Measurements from ENCODE around the gene CHRM4.

CHRM4 gene

GRCh38 chr11:46402957-46403902, 11.7 kb upstream of the CHRM4 start:
- DNase-seq, result no peak

- no peak for DNase-seq
Measured at GRCh38 chr11:46397526-46397925, 6.0 kb upstream of the CHRM4 start.

DNA sequence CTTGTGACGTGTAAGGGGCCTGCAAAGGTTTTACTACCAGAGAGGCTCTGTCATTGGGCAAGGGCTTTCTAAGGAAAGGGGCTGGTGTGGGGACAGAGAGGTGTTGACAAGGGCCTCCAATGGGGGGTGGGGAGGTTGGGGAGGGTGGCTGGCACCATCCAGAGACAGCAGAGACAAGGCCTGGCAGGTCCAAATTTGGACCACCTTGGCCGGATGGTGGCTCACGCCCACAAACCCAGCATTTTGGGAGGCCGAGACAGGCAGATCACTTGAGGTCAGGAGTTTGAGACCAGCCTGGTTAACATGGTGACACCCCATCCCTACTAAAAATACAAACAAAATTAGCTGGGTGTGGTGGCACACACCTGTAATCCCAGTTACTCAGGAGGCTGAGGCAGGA, 2.2 kb upstream of the CHRM4 start:
- no peak for DNase-seq

DNA sequence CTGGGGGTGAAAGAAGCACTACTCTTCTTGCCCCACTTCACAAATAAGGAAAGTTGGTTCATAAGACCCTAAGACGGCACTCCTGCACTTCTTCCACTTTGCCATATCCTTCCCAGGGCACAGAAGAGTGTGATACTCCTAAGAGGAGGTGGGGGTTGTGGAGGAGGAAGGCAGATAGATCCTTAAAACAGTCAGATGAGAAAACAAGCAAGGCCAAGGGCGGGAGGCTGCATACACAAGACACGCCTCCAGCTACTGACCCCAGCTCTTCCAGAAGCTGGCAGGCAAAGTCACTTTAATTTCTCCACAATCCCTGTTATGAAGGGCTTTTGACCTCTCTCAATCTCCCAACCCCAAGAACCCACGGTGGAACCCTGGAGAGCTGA, 1.6 kb upstream of the CHRM4 start:
- DNase-seq, result no peak

DNA sequence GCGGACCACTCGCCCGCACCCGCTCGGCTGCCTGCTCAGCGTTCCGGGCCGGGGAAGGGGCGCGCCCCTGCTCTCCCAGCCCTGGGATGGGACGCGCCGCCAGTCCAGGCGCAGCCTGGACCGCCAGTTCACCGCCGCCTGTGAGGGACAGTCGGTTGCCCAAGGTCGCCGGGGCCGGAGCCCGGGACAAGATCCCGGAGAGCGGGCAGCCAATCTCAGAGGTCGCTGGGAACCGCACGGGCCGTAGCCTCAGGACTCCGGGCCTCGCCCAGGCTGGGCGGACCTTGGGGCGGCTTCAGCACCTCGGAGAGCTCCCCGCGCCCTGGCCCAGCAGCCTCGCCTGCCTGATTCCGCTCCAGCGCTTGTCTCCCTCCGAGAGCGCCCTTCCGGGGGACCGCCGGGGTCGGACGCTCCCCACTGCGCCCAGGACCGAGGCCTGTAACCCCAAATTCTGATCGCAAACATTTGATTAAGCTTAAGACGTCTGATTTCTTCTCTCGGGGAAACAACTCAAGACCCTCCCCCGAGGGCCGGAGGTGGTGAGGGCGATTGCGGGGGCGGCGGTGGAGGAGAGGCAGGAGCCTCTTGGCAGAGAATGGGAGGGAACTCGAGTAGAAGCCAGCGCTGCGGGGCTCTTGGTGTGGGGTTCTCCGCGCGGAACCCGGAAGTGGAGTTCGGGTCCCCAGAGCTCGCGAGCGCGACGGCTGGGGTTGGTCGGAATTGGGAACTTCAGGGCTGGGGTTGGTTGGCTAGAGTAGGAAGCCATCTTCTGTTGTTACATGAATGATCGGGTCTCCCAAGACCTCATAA, 1.1 kb upstream of the CHRM4 start:
- DNase-seq, result peak; percentile 37 to 43

DNA sequence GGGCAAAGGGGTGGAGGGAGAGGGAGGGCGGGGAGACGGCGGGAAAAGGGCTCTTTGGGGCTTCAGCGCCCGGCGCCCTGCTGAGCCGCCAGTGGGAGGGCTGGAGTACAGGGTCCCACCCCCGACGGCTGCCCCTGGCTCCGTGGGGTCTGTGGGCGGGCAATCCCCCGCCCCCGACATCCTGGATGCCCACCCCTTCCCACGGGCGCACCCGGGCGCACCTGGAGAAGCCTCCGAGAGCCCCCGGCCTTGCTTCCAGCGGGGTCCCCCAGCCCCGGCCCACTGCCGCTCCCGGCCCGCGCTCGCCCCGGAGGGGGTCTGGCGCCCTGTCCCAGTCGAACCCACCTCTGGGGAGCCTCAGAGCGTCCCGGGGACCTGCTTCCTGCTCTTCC, 394 bp downstream of the CHRM4 start:
- no peak for DNase-seq

DNA sequence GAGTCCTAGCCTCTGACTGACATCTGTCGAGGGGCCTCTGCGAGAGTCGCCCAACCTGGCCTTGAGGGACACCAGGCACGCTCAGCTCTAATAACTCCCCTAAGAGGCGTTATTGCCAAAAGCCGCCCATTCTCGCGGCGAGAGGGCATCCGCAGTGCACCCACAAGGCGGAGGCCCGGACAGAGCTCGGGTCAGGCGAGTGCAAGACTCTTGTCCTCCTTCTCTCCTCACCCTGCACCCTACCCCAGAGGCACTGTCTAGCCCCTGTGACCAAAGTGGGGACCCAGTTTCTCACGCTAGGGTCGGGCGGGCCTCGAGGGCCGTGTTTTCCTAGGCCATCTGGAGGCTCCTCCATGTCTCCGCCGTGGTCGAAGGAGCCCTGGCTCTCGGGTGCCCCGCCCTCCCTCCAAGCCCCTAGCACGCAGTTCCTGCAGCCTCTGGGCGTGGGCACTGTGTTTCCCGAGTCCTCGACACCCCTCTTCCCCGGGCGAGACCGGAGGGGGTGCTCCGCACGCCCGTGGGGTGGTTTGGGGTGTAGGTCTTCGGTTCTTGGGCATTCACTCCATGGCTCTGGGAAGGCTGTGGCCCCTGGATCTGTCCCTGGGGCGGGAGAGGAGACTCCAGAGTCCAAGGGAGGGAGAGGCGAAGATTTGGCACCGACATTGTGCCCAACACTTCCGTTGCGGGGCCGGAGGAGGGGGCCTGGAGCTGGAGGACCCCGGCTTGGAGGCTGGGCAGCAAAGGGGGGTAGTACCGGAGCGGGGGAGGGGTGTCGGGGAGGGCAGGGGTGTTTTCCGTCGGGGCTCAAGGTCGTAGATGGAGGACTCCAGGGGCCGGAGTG, 1.0 kb downstream of the CHRM4 start:
- no peak for DNase-seq

- peak; percentile 25 to 31 for DNase-seq
Measured at GRCh38 chr11:46389450-46390330, 1.9 kb downstream of the CHRM4 start.

GRCh38 chr11:46388619-46389449, 2.7 kb downstream of the CHRM4 start:
- no peak for DNase-seq

- DNase-seq, result peak in 1 of 2 donors; percentile 12
Measured at GRCh38 chr11:46387919-46388618, 3.5 kb downstream of the CHRM4 start.

GRCh38 chr11:46387456-46387855, 4.1 kb downstream of the CHRM4 start:
- no peak for DNase-seq

GRCh38 chr11:46386674-46387073, 4.9 kb downstream of the CHRM4 start:
- no peak for DNase-seq

GRCh38 chr11:46386005-46386578, 5.5 kb downstream of the CHRM4 start:
- no peak for DNase-seq

GRCh38 chr11:46385169-46386004, 6.2 kb downstream of the CHRM4 start:
- no peak for DNase-seq

- DNase-seq, result no peak
Measured at GRCh38 chr11:46383974-46384701, 7.4 kb downstream of the CHRM4 start.

GRCh38 chr11:46383404-46383758, 8.2 kb downstream of the CHRM4 start:
- no peak for DNase-seq

DNA sequence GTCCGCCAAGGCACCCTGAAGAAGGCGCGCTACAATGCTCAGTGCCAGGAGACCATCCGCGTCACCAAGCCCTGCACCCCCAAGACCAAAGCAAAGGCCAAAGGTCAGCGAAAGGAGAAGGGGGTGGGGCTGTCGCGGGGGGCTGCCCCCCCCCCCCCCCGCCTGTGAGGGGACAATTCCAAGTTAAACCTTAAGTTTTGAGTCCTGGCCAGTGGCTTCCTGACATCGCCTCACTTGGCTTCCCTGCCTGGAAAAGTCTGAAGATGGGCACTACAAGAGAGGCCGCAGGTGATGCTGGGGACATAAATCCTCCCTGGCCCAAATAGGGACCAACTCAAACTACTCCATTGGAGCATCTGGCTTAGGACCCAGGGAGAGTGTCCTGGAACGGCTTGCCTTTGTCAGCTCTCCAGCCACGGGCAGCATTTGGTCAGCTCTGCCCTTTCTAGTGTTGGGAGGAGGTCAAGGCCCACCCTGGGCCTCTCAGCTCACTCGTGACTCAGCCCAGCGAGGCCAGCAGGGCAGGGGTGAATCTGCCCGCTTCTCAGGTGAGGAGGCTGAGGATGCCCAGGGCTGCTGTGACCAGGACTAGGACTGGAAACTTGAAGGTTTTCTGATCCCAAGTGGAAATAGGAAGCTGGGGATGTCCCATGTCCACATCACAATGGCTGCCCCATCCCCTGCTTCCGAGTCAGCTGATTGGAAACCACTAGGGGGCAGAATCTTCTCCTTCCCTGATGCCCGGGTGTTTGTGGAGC, 8.8 kb downstream of the CHRM4 start:
- DNase-seq, result no peak
